Prostate gland (tissue), 2 donors: ENCODE results near the gene WHRN.

Experiments
- POLR2AphosphoS5 ChIP-seq: sonication (generic); formaldehyde crosslinking; IDR thresholded peaks from one replicate; pipeline ENCODE4 v1.6.1; 2017; ENCODE audit warnings: antibody characterized with exemption
- TF ChIP-seq, protein P1 (sequence below), 4 experiments: fragments of 200-600 bp in 2 of 4; fragments of 450-650 bp in 2 of 4; sonication (generic) in 2 of 4; IDR thresholded peaks; 1 replicate in 3 of 4; 2 replicates in 1 of 4; pipeline ENCODE4 v1.5.1; 2016 to 2019; ENCODE audit warnings: antibody characterized with exemption in 4 of 4, mild to moderate bottlenecking in 2 of 4, moderate library complexity in 2 of 4

GRCh38 chr9:114465417-114465816 is 39.9 kb downstream of the WHRN start:
- TF ChIP-seq, protein P1, sequence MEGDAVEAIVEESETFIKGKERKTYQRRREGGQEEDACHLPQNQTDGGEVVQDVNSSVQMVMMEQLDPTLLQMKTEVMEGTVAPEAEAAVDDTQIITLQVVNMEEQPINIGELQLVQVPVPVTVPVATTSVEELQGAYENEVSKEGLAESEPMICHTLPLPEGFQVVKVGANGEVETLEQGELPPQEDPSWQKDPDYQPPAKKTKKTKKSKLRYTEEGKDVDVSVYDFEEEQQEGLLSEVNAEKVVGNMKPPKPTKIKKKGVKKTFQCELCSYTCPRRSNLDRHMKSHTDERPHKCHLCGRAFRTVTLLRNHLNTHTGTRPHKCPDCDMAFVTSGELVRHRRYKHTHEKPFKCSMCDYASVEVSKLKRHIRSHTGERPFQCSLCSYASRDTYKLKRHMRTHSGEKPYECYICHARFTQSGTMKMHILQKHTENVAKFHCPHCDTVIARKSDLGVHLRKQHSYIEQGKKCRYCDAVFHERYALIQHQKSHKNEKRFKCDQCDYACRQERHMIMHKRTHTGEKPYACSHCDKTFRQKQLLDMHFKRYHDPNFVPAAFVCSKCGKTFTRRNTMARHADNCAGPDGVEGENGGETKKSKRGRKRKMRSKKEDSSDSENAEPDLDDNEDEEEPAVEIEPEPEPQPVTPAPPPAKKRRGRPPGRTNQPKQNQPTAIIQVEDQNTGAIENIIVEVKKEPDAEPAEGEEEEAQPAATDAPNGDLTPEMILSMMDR (IDR thresholded peaks at IDR 0.05), result no peak
- no peak for TF ChIP-seq POLR2AphosphoS5
